GM10248 (cell line): ENCODE results near the gene GRB7.

Experiments used
- CTCF ChIA-PET: fragments of 300-600 bp; sonication (Branson Sonifier 250); formaldehyde crosslinking; extraction: SDS; loops from one replicate; lab custom pipeline; 2021; ENCODE audit warnings: antibody characterized with exemption; lab: Yijun Ruan, JAX
- POLR2A ChIA-PET: fragments of 350-650 bp; sonication (Branson Sonifier 250); formaldehyde crosslinking; extraction: SDS; loops from one replicate; lab custom pipeline; 2020; ENCODE audit warnings: antibody characterized with exemption; lab: Yijun Ruan, JAX
- DNase-seq: peaks from one replicate; pipeline ENCODE4 v3.0.0; 2012; ENCODE audit errors: extremely low spot score
- CTCF ChIP-seq: IDR thresholded peaks from 2 replicates; pipeline ENCODE4 v1.5.1; 2012; ENCODE audit warnings: mild to moderate bottlenecking, low read depth; ENCODE audit errors: extremely low read depth, missing control alignments, control extremely low read depth

The GRB7 gene

GRCh38 chr17:39716073-39716818 is 21.5 kb upstream of the GRB7 start:
- ChIA-PET CTCF (interaction anchor here (0.8 to 2.0 kb wide), 2 partner anchors 13 to 62 kb away, joined by 3 to 7 read pairs; no protein-coding TSS in a partner anchor), POLR2A (interaction anchor here (0.8 kb wide), 1 partner anchor 16 kb away, joined by 3 read pairs; no protein-coding TSS in a partner anchor)
- no peak for DNase-seq

DNA sequence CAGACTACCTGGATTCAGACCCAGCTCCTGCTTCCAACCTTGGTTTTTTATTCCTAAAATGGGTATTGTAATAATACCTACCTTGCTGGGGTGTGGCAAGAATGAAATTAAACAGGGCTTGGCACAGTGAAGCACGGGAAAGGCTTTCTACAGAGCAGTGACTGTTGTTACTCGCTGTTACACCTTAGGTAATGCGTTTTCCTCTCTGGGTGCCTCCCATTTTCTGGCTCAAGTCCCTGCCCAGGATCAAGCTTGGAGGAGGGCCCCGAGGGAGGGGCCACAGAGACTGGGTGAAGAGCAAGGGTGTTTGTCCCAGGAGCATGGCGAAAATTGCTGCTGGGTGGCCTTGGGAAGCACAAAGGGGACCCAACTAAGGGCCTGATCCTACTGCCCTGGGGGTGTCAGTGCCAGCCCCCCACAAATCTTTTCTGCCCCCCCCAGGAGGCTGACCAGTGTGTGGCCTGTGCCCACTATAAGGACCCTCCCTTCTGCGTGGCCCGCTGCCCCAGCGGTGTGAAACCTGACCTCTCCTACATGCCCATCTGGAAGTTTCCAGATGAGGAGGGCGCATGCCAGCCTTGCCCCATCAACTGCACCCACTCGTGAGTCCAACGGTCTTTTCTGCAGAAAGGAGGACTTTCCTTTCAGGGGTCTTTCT is 20.7 kb upstream of the GRB7 start:
- ChIA-PET CTCF (interaction anchor here (2.0 kb wide), 1 partner anchor 12 kb away, joined by 7 read pairs; no protein-coding TSS in a partner anchor), POLR2A (interaction anchor here (0.8 kb wide), 1 partner anchor 17 kb away, joined by 3 read pairs; no protein-coding TSS in a partner anchor)
- no peak for TF ChIP-seq CTCF
- no peak for DNase-seq

More at GRCh38 chr17:39716073-39716818, 21.5 kb upstream of the GRB7 start:
- TF ChIP-seq CTCF: no peak

DNA sequence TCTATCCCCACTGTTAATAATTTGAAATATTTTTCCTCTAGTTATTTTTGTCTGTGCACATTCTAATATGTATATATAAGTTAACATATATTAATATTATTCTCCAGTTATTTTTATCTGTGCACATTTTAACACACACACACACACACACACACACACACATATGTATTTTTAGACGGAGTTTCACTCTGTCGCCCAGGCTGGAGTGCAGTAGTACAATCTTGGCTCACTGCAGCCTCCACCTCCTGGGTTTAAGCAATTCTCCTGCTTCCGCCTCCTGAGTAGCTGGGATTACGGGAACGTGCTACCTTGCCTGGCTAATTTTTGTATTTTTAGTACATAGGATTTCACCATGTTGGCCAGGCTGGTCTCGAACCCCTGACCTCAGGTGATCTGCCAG is 20.1 kb upstream of the GRB7 start:
- ChIA-PET CTCF (no interaction called here), POLR2A (no interaction called here)
- no peak for TF ChIP-seq CTCF
- DNase-seq: no peak

DNA sequence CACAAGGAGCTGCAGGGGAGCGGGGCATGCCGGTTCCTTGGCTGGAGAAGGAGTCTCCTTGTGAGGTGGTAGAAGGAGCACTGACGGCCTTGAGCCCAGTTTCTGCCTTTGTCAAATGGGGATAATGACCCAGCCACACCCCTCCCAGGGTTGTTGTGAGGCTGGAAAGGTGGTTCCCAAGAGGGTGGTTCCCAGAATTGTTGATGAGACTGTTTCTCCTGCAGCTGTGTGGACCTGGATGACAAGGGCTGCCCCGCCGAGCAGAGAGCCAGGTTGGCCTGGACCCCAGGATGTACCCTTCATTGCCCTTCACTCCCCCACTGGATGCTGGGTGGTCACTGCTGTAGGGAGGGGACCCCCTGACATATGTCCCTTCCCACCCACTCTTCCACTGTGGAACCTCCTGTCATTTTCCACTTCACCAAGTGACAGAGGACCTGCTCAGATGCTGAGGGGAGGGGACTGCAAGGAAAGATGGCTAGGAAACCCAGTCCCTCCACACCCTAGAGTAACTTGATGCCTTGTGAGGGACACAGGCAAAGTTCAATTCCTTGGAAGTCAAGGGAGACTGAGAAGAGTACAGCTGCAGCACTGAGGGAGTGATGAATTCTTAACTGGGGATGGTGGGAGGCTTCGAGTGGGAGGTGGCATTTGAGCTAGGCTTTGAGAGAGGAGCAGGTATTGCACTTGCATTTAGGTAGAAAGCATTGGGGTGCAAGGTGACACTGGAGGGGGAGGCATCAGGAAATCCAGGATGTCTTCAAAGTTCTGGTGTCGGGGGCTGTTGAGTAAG is 18.0 kb upstream of the GRB7 start:
- TF ChIP-seq CTCF: no peak
- POLR2A ChIA-PET: interaction anchor here (0.6 kb wide), 1 partner anchor 30 kb away, joined by 4 read pairs; no protein-coding TSS in a partner anchor
- CTCF ChIA-PET: interaction anchor here (1.1 to 4.0 kb wide), 5 partner anchors 8 to 98 kb away, joined by 3 to 18 read pairs (median 3); partner anchors contain the start of gene MIEN1
- DNase-seq: no peak

- no peak for DNase-seq
Observed at GRCh38 chr17:39722104-39722503, 15.6 kb upstream of the GRB7 start.

More at GRCh38 chr17:39722104-39722503, 15.6 kb upstream of the GRB7 start:
- no peak for TF ChIP-seq CTCF
- CTCF ChIA-PET: interaction anchor here (1.4 to 4.0 kb wide), 3 partner anchors 8 to 101 kb away, joined by 3 to 18 read pairs (median 5); partner anchors contain the start of gene MIEN1
- POLR2A ChIA-PET: no interaction called here
